ENCODE data around the gene FKBP2.

FKBP2 gene

GRCh38 chr11:64219354-64219684, 21.6 kb upstream of the FKBP2 start:
- no peak for DNase-seq (ENCODE audit: low spot score)

- DNase-seq (ENCODE audit: low spot score) = no peak
These were observed 21.1 kb upstream of the FKBP2 start for GRCh38 chr11:64219755-64220154.

- DNase-seq (ENCODE audit: low spot score) = no peak
These were observed 20.6 kb upstream of the FKBP2 start for GRCh38 chr11:64220271-64220670.

DNA sequence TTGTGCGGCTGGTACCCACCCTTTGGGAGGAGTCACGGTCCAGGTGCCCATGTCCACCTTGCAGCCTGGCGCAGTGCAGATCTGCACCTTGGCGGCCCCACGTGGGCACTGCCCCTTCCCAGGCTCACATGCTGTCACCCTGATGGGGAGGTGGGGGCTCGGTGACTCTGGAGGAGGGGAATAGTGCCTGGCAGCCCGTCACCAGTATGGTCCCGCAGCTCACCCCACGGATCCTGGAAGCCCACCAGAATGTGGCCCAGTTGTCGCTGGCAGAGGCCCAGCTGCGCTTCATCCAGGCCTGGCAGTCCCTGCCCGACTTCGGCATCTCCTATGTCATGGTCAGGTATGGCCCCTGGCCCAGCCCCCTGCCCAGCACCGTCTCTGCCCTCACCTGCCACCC, 20.1 kb upstream of the FKBP2 start:
- DNase-seq (ENCODE audit: low spot score) = no peak

GRCh38 chr11:64222651-64223000, 18.3 kb upstream of the FKBP2 start:
- no peak for DNase-seq (ENCODE audit: low spot score)

- no peak for DNase-seq (ENCODE audit: low spot score)
These were observed 17.8 kb upstream of the FKBP2 start for GRCh38 chr11:64223001-64223651.

DNA sequence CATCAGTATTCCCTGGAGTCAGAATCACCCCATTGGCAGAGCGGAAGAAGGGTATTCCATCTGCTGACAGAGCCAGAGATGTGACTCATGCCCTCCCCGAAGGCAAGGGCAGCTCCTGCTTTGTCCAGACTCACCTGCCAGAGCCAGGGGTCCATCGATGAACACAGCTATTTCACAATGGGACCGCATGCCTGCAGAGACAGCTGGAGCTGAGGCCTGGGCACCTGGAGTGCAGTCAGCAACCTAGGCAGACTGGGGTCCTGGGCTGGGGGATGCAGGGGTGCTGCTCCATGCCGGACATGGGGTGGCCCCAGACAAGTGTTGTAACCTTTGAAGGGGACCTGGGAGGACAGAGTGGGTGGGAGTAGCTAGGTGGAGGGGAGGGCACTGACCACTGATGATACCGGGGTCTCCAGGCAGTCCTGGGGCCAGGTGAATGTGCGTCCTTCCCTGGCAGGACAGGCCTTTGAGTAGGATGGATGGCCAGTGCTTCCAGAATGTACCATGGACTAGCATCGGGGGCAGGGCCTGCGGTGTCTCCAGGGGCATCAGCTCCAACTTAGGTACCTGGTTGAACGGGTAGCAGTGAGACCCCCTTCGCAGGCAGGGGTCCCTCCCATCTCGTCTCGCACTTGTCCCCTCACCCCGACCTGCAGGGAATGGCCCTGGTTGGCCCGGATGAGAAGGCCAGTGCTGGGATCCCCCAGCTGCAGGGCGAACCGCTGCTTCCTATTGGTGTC, 16.6 kb upstream of the FKBP2 start:
- no peak for DNase-seq (ENCODE audit: low spot score)

DNA sequence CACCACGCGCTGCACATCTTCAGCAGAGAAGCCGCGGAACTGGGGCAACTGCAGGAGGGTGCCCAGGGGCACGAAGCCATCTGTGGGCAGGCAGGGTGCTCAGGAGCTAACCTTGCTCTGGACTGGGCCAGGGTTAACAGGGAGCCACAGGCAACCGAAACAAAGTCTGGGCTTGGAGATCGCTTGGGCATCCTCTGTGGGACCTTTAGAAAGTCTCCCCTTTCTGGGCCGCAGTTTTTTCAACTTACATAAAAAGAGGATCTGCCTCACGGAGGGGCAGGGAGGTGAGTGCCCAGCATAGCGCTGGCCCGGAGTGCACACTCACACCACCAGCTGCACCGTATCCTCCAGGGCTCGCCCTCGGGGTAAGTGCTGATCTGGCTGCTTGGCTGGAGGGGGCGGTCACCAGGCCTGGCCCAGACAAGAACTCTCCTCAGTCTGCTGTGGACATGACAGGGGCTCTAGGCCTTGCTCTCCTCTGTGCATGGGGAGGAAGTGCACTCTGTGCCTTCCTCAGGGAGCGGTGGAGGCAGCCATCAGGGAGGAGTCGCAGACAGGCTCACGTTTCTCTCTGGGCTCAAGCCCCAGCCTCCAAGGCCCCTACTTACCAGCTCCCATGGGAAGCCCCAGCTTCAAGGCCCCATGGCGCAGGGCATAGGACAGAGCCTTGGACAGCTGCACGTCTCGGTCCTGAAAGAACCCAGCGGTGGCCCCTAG, 15.8 kb upstream of the FKBP2 start:
- no peak for DNase-seq (ENCODE audit: low spot score)

GRCh38 chr11:64225608-64226506, 15.0 kb upstream of the FKBP2 start, which contains the start of the genes NUDT22 and TRPT1:
Gene NUDT22, plus strand, starts transcription at chr11:64226274. Its CDS starts 379 bp downstream, at chr11:64226653.
Gene TRPT1, minus strand, starts transcription at chr11:64226186. Its CDS starts 326 bp downstream, at chr11:64225860.
- DNase-seq (ENCODE audit: low spot score) = peak; percentile 96

DNA sequence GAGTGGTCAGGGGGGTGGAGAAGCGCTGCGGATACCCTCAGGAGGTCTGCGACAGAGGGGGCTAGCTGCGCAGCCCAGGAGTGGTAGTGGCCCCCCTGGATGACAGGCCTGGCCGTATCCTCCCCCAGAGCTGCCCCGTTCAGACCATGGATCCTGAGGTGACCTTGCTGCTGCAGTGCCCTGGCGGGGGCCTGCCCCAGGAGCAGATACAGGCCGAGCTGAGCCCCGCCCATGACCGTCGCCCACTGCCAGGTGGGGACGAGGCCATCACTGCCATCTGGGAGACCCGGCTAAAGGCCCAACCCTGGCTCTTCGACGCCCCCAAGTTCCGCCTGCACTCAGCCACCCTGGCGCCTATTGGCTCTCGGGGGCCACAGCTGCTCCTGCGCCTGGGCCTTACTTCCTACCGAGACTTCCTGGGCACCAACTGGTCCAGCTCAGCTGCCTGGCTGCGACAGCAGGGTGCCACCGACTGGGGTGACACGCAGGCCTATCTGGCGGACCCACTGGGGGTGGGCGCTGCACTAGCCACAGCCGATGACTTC, 14.3 kb upstream of the FKBP2 start:
- no peak for DNase-seq (ENCODE audit: low spot score)

DNA sequence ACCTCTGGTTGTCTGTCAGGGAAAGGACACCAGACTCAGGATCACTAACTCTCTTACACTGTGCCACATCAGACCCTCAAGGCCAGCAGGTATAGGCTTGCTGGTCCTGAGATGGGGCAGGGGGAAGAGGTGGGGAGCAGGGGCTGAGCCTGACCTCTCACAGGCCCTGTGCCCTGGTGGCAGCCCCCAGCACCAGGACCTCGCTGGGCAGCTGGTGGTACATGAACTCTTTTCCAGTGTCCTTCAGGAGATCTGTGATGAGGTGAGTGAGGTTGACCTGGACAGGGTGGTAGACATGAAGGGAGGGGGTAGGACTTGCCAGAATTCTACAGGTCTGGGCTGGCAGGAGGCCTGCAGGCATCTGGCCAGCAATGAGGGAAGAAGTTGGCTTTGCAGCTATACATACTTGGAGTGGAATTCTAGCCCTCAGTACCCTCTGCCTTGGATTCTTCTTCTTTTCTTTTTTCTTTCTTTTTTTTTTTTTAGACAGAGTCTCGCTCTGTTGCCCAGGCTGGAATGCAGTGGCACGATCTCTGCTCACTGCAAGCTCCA, 13.4 kb upstream of the FKBP2 start:
- DNase-seq (ENCODE audit: low spot score) = no peak

DNA sequence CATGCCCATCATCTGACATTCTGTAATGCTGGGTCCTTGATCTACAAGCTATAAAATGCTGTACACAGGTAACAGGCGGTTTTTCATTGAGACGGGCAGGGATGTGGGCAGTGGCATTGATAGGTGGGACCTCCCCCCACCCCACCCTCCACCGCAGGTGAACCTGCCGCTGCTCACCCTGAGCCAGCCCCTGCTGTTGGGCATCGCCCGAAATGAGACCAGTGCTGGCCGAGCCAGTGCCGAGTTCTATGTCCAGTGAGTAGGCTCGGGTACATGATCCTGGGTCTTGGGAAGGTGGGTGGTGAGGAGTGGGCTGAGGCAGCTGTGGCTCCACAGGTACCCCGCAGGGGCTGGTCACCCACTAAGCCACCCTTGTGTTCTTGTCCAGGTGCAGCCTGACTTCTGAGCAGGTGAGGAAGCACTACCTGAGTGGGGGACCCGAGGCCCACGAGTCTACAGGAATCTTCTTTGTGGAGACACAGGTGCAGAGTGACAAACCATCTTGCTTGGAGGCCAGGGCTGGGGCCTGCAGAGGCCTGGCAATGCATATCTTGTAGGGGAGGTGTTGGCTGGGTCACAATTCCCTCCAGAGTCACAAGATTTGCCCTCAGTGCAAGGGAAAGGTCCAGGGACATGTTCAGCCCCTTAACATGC, 11.7 kb upstream of the FKBP2 start:
- no peak for DNase-seq (ENCODE audit: low spot score)

DNA sequence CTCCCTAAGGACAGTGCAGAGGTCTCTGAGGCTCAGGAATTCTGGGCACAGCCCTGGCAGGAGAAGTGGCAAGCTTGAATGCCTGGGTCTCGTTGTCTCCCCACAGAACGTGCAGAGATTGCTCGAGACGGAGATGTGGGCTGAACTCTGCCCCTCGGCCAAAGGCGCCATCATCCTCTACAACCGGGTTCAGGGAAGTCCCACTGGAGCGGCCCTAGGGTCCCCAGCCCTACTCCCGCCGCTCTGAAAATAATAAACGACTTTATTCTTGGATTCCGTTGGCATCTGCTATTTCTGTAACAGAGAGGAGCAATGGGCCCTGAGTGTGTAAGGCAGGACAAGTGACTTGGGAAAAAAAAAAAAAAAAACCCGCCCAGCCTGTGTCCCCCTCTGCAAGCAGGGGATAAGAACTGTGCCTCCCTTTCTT, 11.1 kb upstream of the FKBP2 start:
- no peak for DNase-seq (ENCODE audit: low spot score)

GRCh38 chr11:64230171-64230984, 10.5 kb upstream of the FKBP2 start, which contains the start of gene DNAJC4:
Gene DNAJC4, plus strand, starts transcription at chr11:64230548. Its CDS starts 307 bp downstream, at chr11:64230855.
- DNase-seq (ENCODE audit: low spot score) = peak; percentile 94

- no peak for DNase-seq (ENCODE audit: low spot score)
These were observed 9.9 kb upstream of the FKBP2 start for GRCh38 chr11:64230985-64231365.

DNA sequence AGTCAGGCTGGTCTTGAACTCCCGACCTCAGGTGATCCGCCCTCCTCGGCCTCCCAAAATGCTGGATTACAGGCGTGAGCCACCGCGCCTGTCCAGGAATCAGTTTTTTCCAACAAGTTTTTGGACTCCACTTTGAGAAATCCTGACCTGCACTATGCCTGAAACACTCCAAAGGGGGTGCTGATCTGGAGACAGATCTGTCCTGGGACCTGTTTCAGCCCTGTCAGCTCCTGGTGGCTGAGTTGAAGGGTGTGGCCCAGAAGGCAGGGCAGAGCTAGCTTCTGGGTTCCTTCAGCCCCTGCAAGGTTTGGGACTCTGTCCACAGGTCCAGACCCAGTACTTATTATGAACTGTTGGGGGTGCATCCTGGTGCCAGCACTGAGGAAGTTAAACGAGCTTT, 9.3 kb upstream of the FKBP2 start:
- DNase-seq (ENCODE audit: low spot score) = no peak

- no peak for DNase-seq (ENCODE audit: low spot score)
These were observed 8.5 kb upstream of the FKBP2 start for GRCh38 chr11:64232182-64232966.

GRCh38 chr11:64232967-64233315, 8.0 kb upstream of the FKBP2 start:
- DNase-seq (ENCODE audit: low spot score) = no peak

DNA sequence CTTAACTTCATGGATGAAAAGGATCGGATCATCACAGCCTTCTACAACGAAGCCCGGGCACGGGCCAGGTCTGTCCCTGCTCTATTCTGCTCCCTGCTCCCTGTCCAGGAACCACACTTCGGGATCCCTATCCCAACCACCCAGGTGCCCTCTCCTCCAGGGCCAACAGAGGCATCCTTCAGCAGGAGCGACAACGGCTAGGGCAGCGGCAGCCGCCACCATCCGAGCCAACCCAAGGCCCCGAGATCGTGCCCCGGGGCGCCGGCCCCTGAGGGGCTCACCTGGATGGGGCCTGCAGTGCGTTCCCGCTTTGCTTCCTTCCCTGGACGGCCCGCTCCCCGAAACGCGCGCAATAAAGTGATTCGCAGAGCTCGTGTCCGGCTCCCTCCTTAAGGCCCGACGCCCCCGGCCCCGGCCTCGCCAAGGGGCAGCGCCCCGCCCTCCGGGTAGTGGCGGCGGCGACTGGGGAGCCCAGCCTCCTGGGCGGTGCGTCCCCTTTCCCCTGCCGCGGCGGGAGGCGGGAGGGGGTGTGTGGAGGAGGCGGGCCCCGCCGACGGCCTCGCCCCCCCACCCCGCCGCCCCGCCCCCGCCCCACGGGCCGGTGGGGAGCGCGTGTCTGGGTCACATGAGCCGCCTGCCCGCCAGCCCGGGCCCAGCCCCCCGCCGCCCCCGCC, 6.8 kb upstream of the FKBP2 start, which contains the start of gene VEGFB:
Gene VEGFB, plus strand, starts transcription at position 672 of the 674 bp plus-strand sequence. CDS start 250 bp downstream, outside the sequence.
- DNase-seq (ENCODE audit: low spot score) = peak; percentile 84

Measured in left forelimb (tissue), 1 donor.